HepG2 (cell line): ENCODE results near the gene CNOT8. TPM values are rescaled to one million over a fixed set of nuclear protein-coding genes. Genes with fewer than 3 reads are reported as not detected.
A peak's percentile ranks its signal among the peaks of the same experiment; 100 is the strongest.

ENCODE experiments used
- ELF1 ChIP-seq: sonication (generic); formaldehyde crosslinking; IDR thresholded peaks from 2 replicates; pipeline ENCODE4 v1.4.0; 2020; ENCODE audit warnings: missing genetic modification reagents
- ESRRA ChIP-seq: sonication (generic); formaldehyde crosslinking; IDR thresholded peaks from 2 replicates; pipeline ENCODE4 v1.5.1; 2020; ENCODE audit warnings: mild to moderate bottlenecking, low read depth, missing genetic modification reagents
- GZF1 ChIP-seq: sonication (generic); formaldehyde crosslinking; IDR thresholded peaks from 2 replicates; pipeline ENCODE4 v1.5.1; 2020; ENCODE audit warnings: mild to moderate bottlenecking, missing genetic modification reagents
- HDAC2 ChIP-seq: sonication (generic); formaldehyde crosslinking; IDR thresholded peaks from 2 replicates; pipeline ENCODE4 v1.4.0; 2020; ENCODE audit warnings: missing genetic modification reagents
- HNRNPK ChIP-seq: fragments of 200-400 bp; formaldehyde crosslinking; IDR thresholded peaks from 2 replicates; pipeline ENCODE4 v1.6.1; 2018; ENCODE audit warnings: low read length, low read depth, moderate library complexity, mild to moderate bottlenecking; ENCODE audit not compliant: poor library complexity, severe bottlenecking
- KAT7 ChIP-seq: IDR thresholded peaks from 2 replicates; pipeline ENCODE4 v1.6.1; 2018; ENCODE audit warnings: borderline replicate concordance, missing compliant biosample characterization
- NFRKB ChIP-seq: fragments of 450-650 bp; IDR thresholded peaks from 2 replicates; pipeline ENCODE4 v1.6.1; 2017
- ZNF10 ChIP-seq: sonication (generic); formaldehyde crosslinking; IDR thresholded peaks from 2 replicates; pipeline ENCODE4 v1.4.0; 2020; ENCODE audit warnings: mild to moderate bottlenecking, low read depth, missing genetic modification reagents, borderline replicate concordance
- ZNF460 ChIP-seq: sonication (generic); formaldehyde crosslinking; IDR thresholded peaks from 2 replicates; pipeline ENCODE4 v1.5.1; 2020; ENCODE audit warnings: missing genetic modification reagents, mild to moderate bottlenecking, borderline replicate concordance
- ZNF644 ChIP-seq: IDR thresholded peaks from 2 replicates; pipeline ENCODE4 v1.6.1; 2016; ENCODE audit warnings: low read depth
- ZNF660 ChIP-seq: sonication (generic); formaldehyde crosslinking; IDR thresholded peaks from 2 replicates; pipeline ENCODE4 v1.5.1; 2020; ENCODE audit warnings: mild to moderate bottlenecking, low read depth, missing genetic modification reagents, borderline replicate concordance
- ZNF781 ChIP-seq: sonication (generic); formaldehyde crosslinking; IDR thresholded peaks from 2 replicates; pipeline ENCODE4 v1.5.1; 2020; ENCODE audit warnings: borderline replicate concordance, mild to moderate bottlenecking, missing genetic modification reagents; ENCODE audit errors: not compliant biosample characterization
- ZNF839 ChIP-seq: sonication (generic); formaldehyde crosslinking; IDR thresholded peaks from 2 replicates; pipeline ENCODE4 v1.4.0; 2020; ENCODE audit warnings: missing genetic modification reagents, mild to moderate bottlenecking, borderline replicate concordance
- ZZZ3 ChIP-seq: sonication (generic); formaldehyde crosslinking; IDR thresholded peaks from 2 replicates; pipeline ENCODE4 v1.4.0; 2020; ENCODE audit warnings: missing genetic modification reagents, mild to moderate bottlenecking, borderline replicate concordance
- polyA plus RNA-seq, 8 experiments: library from polyadenylated mRNA; depleted of rRNA in 3 of 8; stranded (reverse) in 7 of 8; unstranded in 1 of 8; fragments of >200 nt; fragmentation: Illumina TruSeq in 4 of 8; extraction: Trizol in 4 of 8; gene quantifications; 2 replicates each; pipeline versions ENCODE4 v1.2.1 to v1.2.3, GENCODE V29; 2011 to 2016; ENCODE audit warnings: low read depth in 4 of 8, missing spikeins in 1 of 8, mixed read lengths in 1 of 8; ENCODE audit not compliant: insufficient read depth in 1 of 8
- total RNA-seq, 5 experiments: library from RNA; depleted of rRNA; stranded (reverse); fragments of >200 nt; fragmentation: Illumina TruSeq; extraction: Trizol; gene quantifications; 2 replicates each; pipeline ENCODE4 v1.2.3, GENCODE V29; 2016; ENCODE audit warnings: low read depth in 1 of 5
- TF ChIP-seq, protein P1 (sequence below): IDR thresholded peaks from 2 replicates; pipeline ENCODE4 v1.6.1; 2016; ENCODE audit warnings: mild to moderate bottlenecking
- TF ChIP-seq, protein P2 (sequence below): IDR thresholded peaks from 2 replicates; pipeline ENCODE4 v1.6.1; 2012; ENCODE audit warnings: low read length, improper control_type of control experiment
- TF ChIP-seq, protein P3 (sequence below): sonication (generic); formaldehyde crosslinking; IDR thresholded peaks from 2 replicates; pipeline ENCODE4 v1.4.0; 2020; ENCODE audit warnings: missing genetic modification reagents; ENCODE audit errors: not compliant biosample characterization
- TF ChIP-seq, protein P4 (sequence below): sonication (generic); formaldehyde crosslinking; IDR thresholded peaks from 2 replicates; pipeline ENCODE4 v1.9.0; 2022; ENCODE audit warnings: low read depth, missing genetic modification reagents
- TF ChIP-seq, protein P5 (sequence below): sonication (generic); formaldehyde crosslinking; IDR thresholded peaks from 2 replicates; pipeline ENCODE4 v1.5.1; 2020; ENCODE audit warnings: mild to moderate bottlenecking, moderate library complexity, missing genetic modification reagents

Gene CNOT8
- total and polyA plus RNA-seq, 2 of the 13 experiments (the other 11 are each of a cell fraction or from before 2014, with no cell fraction given) = 37.1 to 74.9 TPM

- TF ChIP-seq, protein P1, sequence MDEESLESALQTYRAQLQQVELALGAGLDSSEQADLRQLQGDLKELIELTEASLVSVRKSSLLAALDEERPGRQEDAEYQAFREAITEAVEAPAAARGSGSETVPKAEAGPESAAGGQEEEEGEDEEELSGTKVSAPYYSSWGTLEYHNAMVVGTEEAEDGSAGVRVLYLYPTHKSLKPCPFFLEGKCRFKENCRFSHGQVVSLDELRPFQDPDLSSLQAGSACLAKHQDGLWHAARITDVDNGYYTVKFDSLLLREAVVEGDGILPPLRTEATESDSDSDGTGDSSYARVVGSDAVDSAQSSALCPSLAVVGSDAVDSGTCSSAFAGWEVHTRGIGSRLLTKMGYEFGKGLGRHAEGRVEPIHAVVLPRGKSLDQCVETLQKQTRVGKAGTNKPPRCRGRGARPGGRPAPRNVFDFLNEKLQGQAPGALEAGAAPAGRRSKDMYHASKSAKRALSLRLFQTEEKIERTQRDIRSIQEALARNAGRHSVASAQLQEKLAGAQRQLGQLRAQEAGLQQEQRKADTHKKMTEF (CRISPR knock-in tag) = no peak
- TF ChIP-seq ZZZ3 (CRISPR knock-in tag) (no peak), HNRNPK (no peak), GZF1 (CRISPR knock-in tag) (no peak), ELF1 (no peak), NFRKB (no peak), HDAC2 (CRISPR knock-in tag) (no peak), ZNF460 (no peak), ZNF839 (CRISPR knock-in tag) (no peak), ZNF781 (CRISPR knock-in tag) (no peak), ZNF10 (CRISPR knock-in tag) (no peak), KAT7 (CRISPR knock-in tag) (no peak), ZNF644 (CRISPR knock-in tag) (no peak), ESRRA (0 out of 2 replicates have a peak, but pooled peaks have one; percentile 42), ZNF660 (CRISPR knock-in tag) (no peak)
- TF ChIP-seq, protein P2, sequence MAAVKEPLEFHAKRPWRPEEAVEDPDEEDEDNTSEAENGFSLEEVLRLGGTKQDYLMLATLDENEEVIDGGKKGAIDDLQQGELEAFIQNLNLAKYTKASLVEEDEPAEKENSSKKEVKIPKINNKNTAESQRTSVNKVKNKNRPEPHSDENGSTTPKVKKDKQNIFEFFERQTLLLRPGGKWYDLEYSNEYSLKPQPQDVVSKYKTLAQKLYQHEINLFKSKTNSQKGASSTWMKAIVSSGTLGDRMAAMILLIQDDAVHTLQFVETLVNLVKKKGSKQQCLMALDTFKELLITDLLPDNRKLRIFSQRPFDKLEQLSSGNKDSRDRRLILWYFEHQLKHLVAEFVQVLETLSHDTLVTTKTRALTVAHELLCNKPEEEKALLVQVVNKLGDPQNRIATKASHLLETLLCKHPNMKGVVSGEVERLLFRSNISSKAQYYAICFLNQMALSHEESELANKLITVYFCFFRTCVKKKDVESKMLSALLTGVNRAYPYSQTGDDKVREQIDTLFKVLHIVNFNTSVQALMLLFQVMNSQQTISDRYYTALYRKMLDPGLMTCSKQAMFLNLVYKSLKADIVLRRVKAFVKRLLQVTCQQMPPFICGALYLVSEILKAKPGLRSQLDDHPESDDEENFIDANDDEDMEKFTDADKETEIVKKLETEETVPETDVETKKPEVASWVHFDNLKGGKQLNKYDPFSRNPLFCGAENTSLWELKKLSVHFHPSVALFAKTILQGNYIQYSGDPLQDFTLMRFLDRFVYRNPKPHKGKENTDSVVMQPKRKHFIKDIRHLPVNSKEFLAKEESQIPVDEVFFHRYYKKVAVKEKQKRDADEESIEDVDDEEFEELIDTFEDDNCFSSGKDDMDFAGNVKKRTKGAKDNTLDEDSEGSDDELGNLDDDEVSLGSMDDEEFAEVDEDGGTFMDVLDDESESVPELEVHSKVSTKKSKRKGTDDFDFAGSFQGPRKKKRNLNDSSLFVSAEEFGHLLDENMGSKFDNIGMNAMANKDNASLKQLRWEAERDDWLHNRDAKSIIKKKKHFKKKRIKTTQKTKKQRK = no peak
- TF ChIP-seq, protein P3, sequence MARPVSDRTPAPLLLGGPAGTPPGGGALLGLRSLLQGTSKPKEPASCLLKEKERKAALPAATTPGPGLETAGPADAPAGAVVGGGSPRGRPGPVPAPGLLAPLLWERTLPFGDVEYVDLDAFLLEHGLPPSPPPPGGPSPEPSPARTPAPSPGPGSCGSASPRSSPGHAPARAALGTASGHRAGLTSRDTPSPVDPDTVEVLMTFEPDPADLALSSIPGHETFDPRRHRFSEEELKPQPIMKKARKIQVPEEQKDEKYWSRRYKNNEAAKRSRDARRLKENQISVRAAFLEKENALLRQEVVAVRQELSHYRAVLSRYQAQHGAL (CRISPR knock-in tag) = no peak
- TF ChIP-seq, protein P4, sequence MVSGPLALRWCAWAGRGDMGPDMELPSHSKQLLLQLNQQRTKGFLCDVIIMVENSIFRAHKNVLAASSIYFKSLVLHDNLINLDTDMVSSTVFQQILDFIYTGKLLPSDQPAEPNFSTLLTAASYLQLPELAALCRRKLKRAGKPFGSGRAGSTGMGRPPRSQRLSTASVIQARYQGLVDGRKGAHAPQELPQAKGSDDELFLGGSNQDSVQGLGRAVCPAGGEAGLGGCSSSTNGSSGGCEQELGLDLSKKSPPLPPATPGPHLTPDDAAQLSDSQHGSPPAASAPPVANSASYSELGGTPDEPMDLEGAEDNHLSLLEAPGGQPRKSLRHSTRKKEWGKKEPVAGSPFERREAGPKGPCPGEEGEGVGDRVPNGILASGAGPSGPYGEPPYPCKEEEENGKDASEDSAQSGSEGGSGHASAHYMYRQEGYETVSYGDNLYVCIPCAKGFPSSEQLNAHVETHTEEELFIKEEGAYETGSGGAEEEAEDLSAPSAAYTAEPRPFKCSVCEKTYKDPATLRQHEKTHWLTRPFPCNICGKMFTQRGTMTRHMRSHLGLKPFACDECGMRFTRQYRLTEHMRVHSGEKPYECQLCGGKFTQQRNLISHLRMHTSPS (CRISPR knock-in tag) = no peak
- TF ChIP-seq, protein P5, sequence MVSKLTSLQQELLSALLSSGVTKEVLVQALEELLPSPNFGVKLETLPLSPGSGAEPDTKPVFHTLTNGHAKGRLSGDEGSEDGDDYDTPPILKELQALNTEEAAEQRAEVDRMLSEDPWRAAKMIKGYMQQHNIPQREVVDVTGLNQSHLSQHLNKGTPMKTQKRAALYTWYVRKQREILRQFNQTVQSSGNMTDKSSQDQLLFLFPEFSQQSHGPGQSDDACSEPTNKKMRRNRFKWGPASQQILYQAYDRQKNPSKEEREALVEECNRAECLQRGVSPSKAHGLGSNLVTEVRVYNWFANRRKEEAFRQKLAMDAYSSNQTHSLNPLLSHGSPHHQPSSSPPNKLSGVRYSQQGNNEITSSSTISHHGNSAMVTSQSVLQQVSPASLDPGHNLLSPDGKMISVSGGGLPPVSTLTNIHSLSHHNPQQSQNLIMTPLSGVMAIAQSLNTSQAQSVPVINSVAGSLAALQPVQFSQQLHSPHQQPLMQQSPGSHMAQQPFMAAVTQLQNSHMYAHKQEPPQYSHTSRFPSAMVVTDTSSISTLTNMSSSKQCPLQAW (CRISPR knock-in tag) = peak; percentile 53
These were observed 8.0 kb upstream of the CNOT8 start, which contains the start of gene FAXDC2 (continued) for GRCh38 chr5:154850255-154851062.
